Left ventricle myocardium superior (tissue), 1 donor: ENCODE results near the gene GTF2A1. TPM values are rescaled to one million over a fixed set of nuclear protein-coding genes. Genes with fewer than 3 reads are reported as not detected.
A peak's percentile ranks its signal among the peaks of the same experiment; 100 is the strongest.
"Not testable (repeated sequence)": the region's sequence is repeated elsewhere in the genome, so short reads cannot be mapped to it uniquely, and the experiment has no call there.

Experiments
- ATAC-seq: fragments of 200-7000 bp; cut with Tn5 transposase; one replicate; pipeline ENCODE4 v1.9.1; 2020; ENCODE audit warnings: mild to moderate bottlenecking, moderate library complexity
- DNase-seq: peaks from one replicate; pipeline ENCODE4 v3.0.0-alpha.2; 2020
- intact Hi-C: fragments of 100-400 bp; cut with micrococcal nuclease; formaldehyde crosslinking; loops from one replicate; pipeline ENCODE4 v1.11.0; 2022
- long read RNA-seq: library from polyadenylated mRNA; unstranded; transcript quantifications from one replicate; pipeline ENCODE4 v2.0.0, GENCODE V29; 2021
- total RNA-seq: library from RNA; stranded (reverse); fragmentation: NEBNext Ultra II Directional; extraction: Animal tissue kit (Norgen Biotek cat#: 25700); gene quantifications from one replicate; pipeline ENCODE4 v1.2.1, GENCODE V29; 2021
- donor health status: DM: no; HTN: yes; CAD: no; lungs with severe emphysema.

GTF2A1 gene
- 18.9 TPM for total RNA-seq
- long read RNA-seq, partial matches to known transcripts: 0 of 4 reads
- long read RNA-seq, other reads (novel, unspliced or antisense): 3 of 4 reads

- DNase-seq (peak; percentile 96), ATAC-seq (peak; percentile 93)
- intact Hi-C loops: no loop called here
These were observed at the start of gene GTF2A1 for GRCh38 chr14:81220830-81221578. GTF2A1 (minus strand) TSS chr14:81220959; CDS start chr14:81220518, 441 bp downstream.

GRCh38 chr14:81269979-81270375, 49.2 kb upstream of the GTF2A1 start:
- DNase-seq (no peak), ATAC-seq (no peak)
- intact Hi-C loops: loop anchor here (5.0 kb wide), 2 partner anchors 182 to 192 kb away; no protein-coding TSS in a partner anchor

GRCh38 chr14:81269100-81269978, 48.6 kb upstream of the GTF2A1 start:
- DNase-seq (no peak), ATAC-seq (peak; percentile 76)
- intact Hi-C loops: loop anchor here (5.0 kb wide), 1 partner anchor 183 kb away; no protein-coding TSS in a partner anchor

- DNase-seq (no peak), ATAC-seq (no peak)
- intact Hi-C loops: loop anchor here (5.0 kb wide), 1 partner anchor 184 kb away; no protein-coding TSS in a partner anchor
These were observed 47.3 kb upstream of the GTF2A1 start for GRCh38 chr14:81268016-81268416.

- no peak for DNase-seq
- ATAC-seq: no peak
- intact Hi-C loops: loop anchor here (5.0 kb wide), 1 partner anchor 187 kb away; no protein-coding TSS in a partner anchor
These were observed 44.9 kb upstream of the GTF2A1 start for GRCh38 chr14:81265636-81266169.

GRCh38 chr14:81264671-81265070, 43.9 kb upstream of the GTF2A1 start:
- DNase-seq (no peak), ATAC-seq (no peak)
- intact Hi-C loops: loop anchor here (5.0 kb wide), 1 partner anchor 188 kb away; no protein-coding TSS in a partner anchor

GRCh38 chr14:81263777-81264410, 43.1 kb upstream of the GTF2A1 start:
- intact Hi-C loops: no loop called here
- DNase-seq (no peak), ATAC-seq (no peak)

GRCh38 chr14:81261176-81261575, 40.4 kb upstream of the GTF2A1 start:
- intact Hi-C loops: no loop called here
- no peak for DNase-seq
- no peak for ATAC-seq

GRCh38 chr14:81260732-81261131, 40.0 kb upstream of the GTF2A1 start:
- DNase-seq (no peak), ATAC-seq (no peak)
- intact Hi-C loops: no loop called here

GRCh38 chr14:81256289-81256960, 35.7 kb upstream of the GTF2A1 start:
- DNase-seq: no peak
- ATAC-seq: no peak
- intact Hi-C loops: no loop called here

- ATAC-seq (no peak), DNase-seq (no peak)
- intact Hi-C loops: no loop called here
These were observed 31.5 kb upstream of the GTF2A1 start for GRCh38 chr14:81252278-81252677.

GRCh38 chr14:81247271-81247766, 26.6 kb upstream of the GTF2A1 start:
- intact Hi-C loops: no loop called here
- DNase-seq: no peak
- no peak for ATAC-seq

- DNase-seq: no peak
- intact Hi-C loops: no loop called here
- no peak for ATAC-seq
These were observed 25.9 kb upstream of the GTF2A1 start for GRCh38 chr14:81246461-81247270.

GRCh38 chr14:81245771-81246170, 25.0 kb upstream of the GTF2A1 start:
- DNase-seq: no peak
- ATAC-seq: no peak
- intact Hi-C loops: no loop called here

GRCh38 chr14:81244431-81244830, 23.7 kb upstream of the GTF2A1 start:
- DNase-seq, intact Hi-C loops, ATAC-seq: not testable (repeated sequence)

- ATAC-seq (no peak), DNase-seq (no peak)
- intact Hi-C loops: no loop called here
These were observed 22.7 kb upstream of the GTF2A1 start for GRCh38 chr14:81243499-81243898.

GRCh38 chr14:81236849-81237248, 16.1 kb upstream of the GTF2A1 start:
- DNase-seq, ATAC-seq, intact Hi-C loops: not testable (repeated sequence)

- ATAC-seq: no peak
- intact Hi-C loops: no loop called here
- DNase-seq: no peak
These were observed 15.4 kb upstream of the GTF2A1 start for GRCh38 chr14:81236138-81236537.
